GM23338 (cell line): ENCODE measurements around the gene SELENOK. TPM values are rescaled to one million over a fixed set of nuclear protein-coding genes. Genes with fewer than 3 reads are reported as not detected.

Source experiments
- ATAC-seq: fragments of 200-7000 bp; cut with Tn5 transposase; 3 replicates; pipeline ENCODE4 v1.9.1; 2020
- DNase-seq: peaks from one replicate; pipeline ENCODE4 v3.0.0-alpha.2; 2015; ENCODE audit warnings: low spot score
- H2AFZ ChIP-seq: fragments of 200-600 bp; sonication (generic); 2 replicates; pipeline ENCODE4 v1.8.0; 2016; ENCODE audit warnings: antibody characterized with exemption, mild to moderate bottlenecking, moderate library complexity
- H3F3A ChIP-seq: fragments of 200-600 bp; sonication (generic); replicated peaks from 2 replicates; pipeline ENCODE4 v1.8.0; 2017; ENCODE audit warnings: antibody characterized with exemption, mixed run types, low read depth
- H3K27ac ChIP-seq: fragments of 200-600 bp; sonication (generic); 2 replicates; pipeline ENCODE4 v1.6.1; 2016; ENCODE audit warnings: low read depth
- H3K27me3 ChIP-seq: fragments of 200-600 bp; sonication (generic); 2 replicates; pipeline ENCODE4 v1.8.0; 2016; ENCODE audit warnings: mild to moderate bottlenecking, mixed run types, moderate library complexity; ENCODE audit not compliant: insufficient read depth
- H3K36me3 ChIP-seq: fragments of 200-600 bp; sonication (generic); 2 replicates; pipeline ENCODE4 v1.8.0; 2016; ENCODE audit warnings: mild to moderate bottlenecking; ENCODE audit not compliant: insufficient read depth
- H3K4me1 ChIP-seq: fragments of 200-600 bp; sonication (generic); 2 replicates; pipeline ENCODE4 v1.8.0; 2016; ENCODE audit warnings: mild to moderate bottlenecking, moderate library complexity; ENCODE audit not compliant: insufficient read depth
- H3K4me2 ChIP-seq: fragments of 200-600 bp; sonication (generic); 2 replicates; pipeline ENCODE4 v1.7.1; 2017; ENCODE audit warnings: mixed run types
- H3K4me3 ChIP-seq: fragments of 200-600 bp; sonication (generic); 2 replicates; pipeline ENCODE4 v1.6.1; 2016; ENCODE audit warnings: mixed run types
- H3K79me2 ChIP-seq: fragments of 200-600 bp; sonication (generic); replicated peaks from 2 replicates; pipeline ENCODE4 v1.8.0; 2017; ENCODE audit warnings: mild to moderate bottlenecking; ENCODE audit not compliant: insufficient read depth
- H3K9me2 ChIP-seq: fragments of 200-600 bp; sonication (generic); 2 replicates; pipeline ENCODE4 v1.8.0; 2017; ENCODE audit not compliant: insufficient read depth
- H4K20me1 ChIP-seq: fragments of 200-600 bp; sonication (generic); replicated peaks from 2 replicates; pipeline ENCODE4 v1.8.0; 2017; ENCODE audit warnings: mild to moderate bottlenecking; ENCODE audit not compliant: insufficient read depth
- H3K27ac Mint-ChIP-seq: 2 replicates; pipeline ENCODE4 v1.8.0; 2020; ENCODE audit warnings: inconsistent platforms, mild to moderate bottlenecking, moderate library complexity, mixed read lengths
- H3K27me3 Mint-ChIP-seq: 3 replicates; pipeline ENCODE4 v1.8.0; 2022; ENCODE audit warnings: low read depth, mild to moderate bottlenecking, moderate library complexity, mixed read lengths, inconsistent platforms; ENCODE audit not compliant: insufficient read depth, poor library complexity
- H3K36me3 Mint-ChIP-seq: 3 replicates; pipeline ENCODE4 v1.8.0; 2021; ENCODE audit warnings: low read depth, mild to moderate bottlenecking, inconsistent platforms, moderate library complexity, mixed read lengths
- H3K4me1 Mint-ChIP-seq: 3 replicates; pipeline ENCODE4 v1.8.0; 2020; ENCODE audit warnings: mild to moderate bottlenecking, inconsistent platforms, mixed read lengths
- H3K4me3 Mint-ChIP-seq: 3 replicates; pipeline ENCODE4 v1.8.0; 2021; ENCODE audit warnings: moderate library complexity, mild to moderate bottlenecking, inconsistent platforms, mixed read lengths
- H3K9me3 Mint-ChIP-seq: 3 replicates; pipeline ENCODE4 v1.8.0; 2020; ENCODE audit warnings: moderate library complexity, mild to moderate bottlenecking, inconsistent platforms, mixed read lengths
- CREB1 ChIP-seq: fragments of 250-450 bp; sonication (Bioruptor Pico); IDR thresholded peaks from 2 replicates; pipeline ENCODE4 v1.5.0; 2020; ENCODE audit warnings: low read depth, mild to moderate bottlenecking, moderate library complexity
- EZH2 ChIP-seq: fragments of 200-600 bp; sonication (generic); IDR thresholded peaks from one replicate; pipeline ENCODE4 v1.8.0; 2017; ENCODE audit warnings: antibody characterized with exemption, mild to moderate bottlenecking, low read depth; ENCODE audit not compliant: unreplicated experiment
- EZH2phosphoT487 ChIP-seq: fragments of 200-600 bp; sonication (generic); IDR thresholded peaks from one replicate; pipeline ENCODE4 v1.8.1; 2018; ENCODE audit warnings: antibody characterized with exemption; ENCODE audit not compliant: unreplicated experiment
- JUNB ChIP-seq: IDR thresholded peaks from one replicate; pipeline ENCODE4 v1.6.1; 2016; ENCODE audit warnings: antibody characterized with exemption; ENCODE audit not compliant: unreplicated experiment
- NANOG ChIP-seq: IDR thresholded peaks from 2 replicates; pipeline ENCODE4 v1.6.1; 2016; ENCODE audit warnings: antibody characterized with exemption, borderline replicate concordance
- POLR2AphosphoS5 ChIP-seq: IDR thresholded peaks from 2 replicates; pipeline ENCODE4 v1.6.1; 2016; ENCODE audit warnings: antibody characterized with exemption, low read depth
- STAT1 ChIP-seq: IDR thresholded peaks from one replicate; pipeline ENCODE4 v1.6.1; 2016; ENCODE audit warnings: antibody characterized with exemption; ENCODE audit not compliant: unreplicated experiment
- ZNF114 ChIP-seq: fragments of 250-450 bp; sonication (Bioruptor Pico); IDR thresholded peaks from 2 replicates; pipeline ENCODE4 v1.5.0; 2020; ENCODE audit warnings: mild to moderate bottlenecking, moderate library complexity
- ZNF331 ChIP-seq: fragments of 250-450 bp; sonication (Bioruptor Pico); IDR thresholded peaks from 2 replicates; pipeline ENCODE4 v1.5.0; 2020; ENCODE audit warnings: low read depth, mild to moderate bottlenecking, moderate library complexity
- polyA plus RNA-seq: library from polyadenylated mRNA; unstranded; fragments of >200 nt; fragmentation: Nextera tagmentation; extraction: Ambion mirVana; gene quantifications from 2 replicates; pipeline ENCODE4 v1.2.1, GENCODE V29; 2016
- total RNA-seq: library from RNA; depleted of rRNA; stranded (reverse); fragments of >200 nt; shearing (Covaris generic); gene quantifications from 2 replicates; pipeline ENCODE4 v1.2.3, GENCODE V29; 2014
- TF ChIP-seq, protein P1 (sequence below), 2 experiments: fragments of 200-600 bp in 1 of 2; sonication (generic) in 1 of 2; conservative IDR thresholded peaks; 2 replicates each; pipeline versions ENCODE4 v1.5.1 to v1.6.1; 2016 to 2017; ENCODE audit warnings: antibody characterized with exemption in 2 of 2, low read depth in 2 of 2, mild to moderate bottlenecking in 2 of 2, moderate library complexity in 1 of 2
- TF ChIP-seq, protein P2 (sequence below): fragments of 250-450 bp; sonication (Bioruptor Pico); IDR thresholded peaks from 2 replicates; pipeline ENCODE4 v1.5.0; 2020; ENCODE audit warnings: mild to moderate bottlenecking, moderate library complexity
- TF ChIP-seq, protein P3 (sequence below): IDR thresholded peaks from one replicate; pipeline ENCODE4 v1.6.1; 2018; ENCODE audit warnings: antibody characterized with exemption; ENCODE audit not compliant: unreplicated experiment
- TF ChIP-seq, protein P4 (sequence below): IDR thresholded peaks from 2 replicates; pipeline ENCODE4 v1.6.1; 2016; ENCODE audit warnings: antibody characterized with exemption

The SELENOK gene
- total and polyA plus RNA-seq, 2 experiments from 2014 or later = 21.4 to 168 TPM

DNA sequence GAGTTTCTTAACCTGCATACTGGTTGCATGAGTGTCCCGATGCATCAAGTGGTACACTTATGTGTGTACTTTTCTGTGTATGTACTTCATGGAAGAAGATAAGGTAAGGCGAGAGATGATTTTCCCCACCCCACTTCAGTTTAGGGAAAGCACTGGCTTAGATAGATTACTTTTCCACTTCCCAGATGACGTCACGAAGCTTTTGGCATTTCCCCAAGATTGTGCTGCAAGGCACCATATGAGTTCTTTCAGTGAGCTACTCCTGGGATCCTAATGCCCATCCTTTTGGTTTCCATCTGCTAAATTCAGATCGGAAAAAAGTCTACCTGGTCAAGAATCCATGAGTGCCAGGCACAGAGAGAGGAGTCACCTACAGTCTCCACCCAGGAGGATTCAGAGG lies 40.8 kb downstream of the SELENOK start:
- no peak overlapping the region for H3K4me3 ChIP-seq
- Mint-ChIP-seq H3K4me3 (no peak overlapping the region), H3K27ac (no peak overlapping the region), H3K27me3 (peaks cover 13% of the 10 kb centered on the region), H3K4me1 (no peaks in the 10 kb centered on the region), H3K36me3 (no peaks in the 10 kb centered on the region), H3K9me3 (no peaks in the 10 kb centered on the region)
- no peaks in the 10 kb centered on the region for H3K36me3 ChIP-seq
- no peak overlapping the region for H3K27ac ChIP-seq
- no peaks in the 10 kb centered on the region; the same call in 1 of the 2 replicates for H4K20me1 ChIP-seq
- H3K27me3 ChIP-seq = peaks cover 20% of the 10 kb centered on the region
- ATAC-seq = no peak
- no peak for DNase-seq
- no peaks in the 10 kb centered on the region for H3K9me2 ChIP-seq
- H3K79me2 ChIP-seq = no peaks in the 10 kb centered on the region
- no peaks in the 10 kb centered on the region for H3F3A ChIP-seq
- H3K4me2 ChIP-seq = no peak overlapping the region
- TF ChIP-seq NANOG (no peak), EZH2 (no peak), JUNB (no peak), POLR2AphosphoS5 (no peak), ZNF331 (CRISPR knock-in tag) (no peak), ZNF114 (CRISPR knock-in tag) (no peak), CREB1 (CRISPR knock-in tag) (no peak), STAT1 (no peak), EZH2phosphoT487 (no peak)
- TF ChIP-seq, protein P1, sequence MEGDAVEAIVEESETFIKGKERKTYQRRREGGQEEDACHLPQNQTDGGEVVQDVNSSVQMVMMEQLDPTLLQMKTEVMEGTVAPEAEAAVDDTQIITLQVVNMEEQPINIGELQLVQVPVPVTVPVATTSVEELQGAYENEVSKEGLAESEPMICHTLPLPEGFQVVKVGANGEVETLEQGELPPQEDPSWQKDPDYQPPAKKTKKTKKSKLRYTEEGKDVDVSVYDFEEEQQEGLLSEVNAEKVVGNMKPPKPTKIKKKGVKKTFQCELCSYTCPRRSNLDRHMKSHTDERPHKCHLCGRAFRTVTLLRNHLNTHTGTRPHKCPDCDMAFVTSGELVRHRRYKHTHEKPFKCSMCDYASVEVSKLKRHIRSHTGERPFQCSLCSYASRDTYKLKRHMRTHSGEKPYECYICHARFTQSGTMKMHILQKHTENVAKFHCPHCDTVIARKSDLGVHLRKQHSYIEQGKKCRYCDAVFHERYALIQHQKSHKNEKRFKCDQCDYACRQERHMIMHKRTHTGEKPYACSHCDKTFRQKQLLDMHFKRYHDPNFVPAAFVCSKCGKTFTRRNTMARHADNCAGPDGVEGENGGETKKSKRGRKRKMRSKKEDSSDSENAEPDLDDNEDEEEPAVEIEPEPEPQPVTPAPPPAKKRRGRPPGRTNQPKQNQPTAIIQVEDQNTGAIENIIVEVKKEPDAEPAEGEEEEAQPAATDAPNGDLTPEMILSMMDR (conservative IDR thresholded peaks at IDR 0.05; ENCODE audit: low read depth in 2 of 2) = no peak
- TF ChIP-seq, protein P2, sequence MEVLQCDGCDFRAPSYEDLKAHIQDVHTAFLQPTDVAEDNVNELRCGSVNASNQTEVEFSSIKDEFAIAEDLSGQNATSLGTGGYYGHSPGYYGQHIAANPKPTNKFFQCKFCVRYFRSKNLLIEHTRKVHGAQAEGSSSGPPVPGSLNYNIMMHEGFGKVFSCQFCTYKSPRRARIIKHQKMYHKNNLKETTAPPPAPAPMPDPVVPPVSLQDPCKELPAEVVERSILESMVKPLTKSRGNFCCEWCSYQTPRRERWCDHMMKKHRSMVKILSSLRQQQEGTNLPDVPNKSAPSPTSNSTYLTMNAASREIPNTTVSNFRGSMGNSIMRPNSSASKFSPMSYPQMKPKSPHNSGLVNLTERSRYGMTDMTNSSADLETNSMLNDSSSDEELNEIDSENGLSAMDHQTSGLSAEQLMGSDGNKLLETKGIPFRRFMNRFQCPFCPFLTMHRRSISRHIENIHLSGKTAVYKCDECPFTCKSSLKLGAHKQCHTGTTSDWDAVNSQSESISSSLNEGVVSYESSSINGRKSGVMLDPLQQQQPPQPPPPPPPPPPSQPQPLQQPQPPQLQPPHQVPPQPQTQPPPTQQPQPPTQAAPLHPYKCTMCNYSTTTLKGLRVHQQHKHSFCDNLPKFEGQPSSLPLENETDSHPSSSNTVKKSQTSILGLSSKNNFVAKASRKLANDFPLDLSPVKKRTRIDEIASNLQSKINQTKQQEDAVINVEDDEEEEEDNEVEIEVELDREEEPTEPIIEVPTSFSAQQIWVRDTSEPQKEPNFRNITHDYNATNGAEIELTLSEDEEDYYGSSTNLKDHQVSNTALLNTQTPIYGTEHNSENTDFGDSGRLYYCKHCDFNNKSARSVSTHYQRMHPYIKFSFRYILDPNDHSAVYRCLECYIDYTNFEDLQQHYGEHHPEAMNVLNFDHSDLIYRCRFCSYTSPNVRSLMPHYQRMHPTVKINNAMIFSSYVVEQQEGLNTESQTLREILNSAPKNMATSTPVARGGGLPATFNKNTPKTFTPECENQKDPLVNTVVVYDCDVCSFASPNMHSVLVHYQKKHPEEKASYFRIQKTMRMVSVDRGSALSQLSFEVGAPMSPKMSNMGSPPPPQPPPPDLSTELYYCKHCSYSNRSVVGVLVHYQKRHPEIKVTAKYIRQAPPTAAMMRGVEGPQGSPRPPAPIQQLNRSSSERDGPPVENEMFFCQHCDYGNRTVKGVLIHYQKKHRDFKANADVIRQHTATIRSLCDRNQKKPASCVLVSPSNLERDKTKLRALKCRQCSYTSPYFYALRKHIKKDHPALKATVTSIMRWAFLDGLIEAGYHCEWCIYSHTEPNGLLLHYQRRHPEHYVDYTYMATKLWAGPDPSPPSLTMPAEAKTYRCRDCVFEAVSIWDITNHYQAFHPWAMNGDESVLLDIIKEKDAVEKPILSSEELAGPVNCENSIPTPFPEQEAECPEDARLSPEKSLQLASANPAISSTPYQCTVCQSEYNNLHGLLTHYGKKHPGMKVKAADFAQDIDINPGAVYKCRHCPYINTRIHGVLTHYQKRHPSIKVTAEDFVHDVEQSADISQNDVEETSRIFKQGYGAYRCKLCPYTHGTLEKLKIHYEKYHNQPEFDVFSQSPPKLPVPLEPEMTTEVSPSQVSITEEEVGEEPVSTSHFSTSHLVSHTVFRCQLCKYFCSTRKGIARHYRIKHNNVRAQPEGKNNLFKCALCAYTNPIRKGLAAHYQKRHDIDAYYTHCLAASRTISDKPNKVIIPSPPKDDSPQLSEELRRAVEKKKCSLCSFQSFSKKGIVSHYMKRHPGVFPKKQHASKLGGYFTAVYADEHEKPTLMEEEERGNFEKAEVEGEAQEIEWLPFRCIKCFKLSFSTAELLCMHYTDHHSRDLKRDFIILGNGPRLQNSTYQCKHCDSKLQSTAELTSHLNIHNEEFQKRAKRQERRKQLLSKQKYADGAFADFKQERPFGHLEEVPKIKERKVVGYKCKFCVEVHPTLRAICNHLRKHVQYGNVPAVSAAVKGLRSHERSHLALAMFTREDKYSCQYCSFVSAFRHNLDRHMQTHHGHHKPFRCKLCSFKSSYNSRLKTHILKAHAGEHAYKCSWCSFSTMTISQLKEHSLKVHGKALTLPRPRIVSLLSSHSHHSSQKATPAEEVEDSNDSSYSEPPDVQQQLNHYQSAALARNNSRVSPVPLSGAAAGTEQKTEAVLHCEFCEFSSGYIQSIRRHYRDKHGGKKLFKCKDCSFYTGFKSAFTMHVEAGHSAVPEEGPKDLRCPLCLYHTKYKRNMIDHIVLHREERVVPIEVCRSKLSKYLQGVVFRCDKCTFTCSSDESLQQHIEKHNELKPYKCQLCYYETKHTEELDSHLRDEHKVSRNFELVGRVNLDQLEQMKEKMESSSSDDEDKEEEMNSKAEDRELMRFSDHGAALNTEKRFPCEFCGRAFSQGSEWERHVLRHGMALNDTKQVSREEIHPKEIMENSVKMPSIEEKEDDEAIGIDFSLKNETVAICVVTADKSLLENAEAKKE (CRISPR knock-in tag) = no peak
- TF ChIP-seq, protein P3, sequence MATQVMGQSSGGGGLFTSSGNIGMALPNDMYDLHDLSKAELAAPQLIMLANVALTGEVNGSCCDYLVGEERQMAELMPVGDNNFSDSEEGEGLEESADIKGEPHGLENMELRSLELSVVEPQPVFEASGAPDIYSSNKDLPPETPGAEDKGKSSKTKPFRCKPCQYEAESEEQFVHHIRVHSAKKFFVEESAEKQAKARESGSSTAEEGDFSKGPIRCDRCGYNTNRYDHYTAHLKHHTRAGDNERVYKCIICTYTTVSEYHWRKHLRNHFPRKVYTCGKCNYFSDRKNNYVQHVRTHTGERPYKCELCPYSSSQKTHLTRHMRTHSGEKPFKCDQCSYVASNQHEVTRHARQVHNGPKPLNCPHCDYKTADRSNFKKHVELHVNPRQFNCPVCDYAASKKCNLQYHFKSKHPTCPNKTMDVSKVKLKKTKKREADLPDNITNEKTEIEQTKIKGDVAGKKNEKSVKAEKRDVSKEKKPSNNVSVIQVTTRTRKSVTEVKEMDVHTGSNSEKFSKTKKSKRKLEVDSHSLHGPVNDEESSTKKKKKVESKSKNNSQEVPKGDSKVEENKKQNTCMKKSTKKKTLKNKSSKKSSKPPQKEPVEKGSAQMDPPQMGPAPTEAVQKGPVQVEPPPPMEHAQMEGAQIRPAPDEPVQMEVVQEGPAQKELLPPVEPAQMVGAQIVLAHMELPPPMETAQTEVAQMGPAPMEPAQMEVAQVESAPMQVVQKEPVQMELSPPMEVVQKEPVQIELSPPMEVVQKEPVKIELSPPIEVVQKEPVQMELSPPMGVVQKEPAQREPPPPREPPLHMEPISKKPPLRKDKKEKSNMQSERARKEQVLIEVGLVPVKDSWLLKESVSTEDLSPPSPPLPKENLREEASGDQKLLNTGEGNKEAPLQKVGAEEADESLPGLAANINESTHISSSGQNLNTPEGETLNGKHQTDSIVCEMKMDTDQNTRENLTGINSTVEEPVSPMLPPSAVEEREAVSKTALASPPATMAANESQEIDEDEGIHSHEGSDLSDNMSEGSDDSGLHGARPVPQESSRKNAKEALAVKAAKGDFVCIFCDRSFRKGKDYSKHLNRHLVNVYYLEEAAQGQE = no peak
- TF ChIP-seq, protein P4, sequence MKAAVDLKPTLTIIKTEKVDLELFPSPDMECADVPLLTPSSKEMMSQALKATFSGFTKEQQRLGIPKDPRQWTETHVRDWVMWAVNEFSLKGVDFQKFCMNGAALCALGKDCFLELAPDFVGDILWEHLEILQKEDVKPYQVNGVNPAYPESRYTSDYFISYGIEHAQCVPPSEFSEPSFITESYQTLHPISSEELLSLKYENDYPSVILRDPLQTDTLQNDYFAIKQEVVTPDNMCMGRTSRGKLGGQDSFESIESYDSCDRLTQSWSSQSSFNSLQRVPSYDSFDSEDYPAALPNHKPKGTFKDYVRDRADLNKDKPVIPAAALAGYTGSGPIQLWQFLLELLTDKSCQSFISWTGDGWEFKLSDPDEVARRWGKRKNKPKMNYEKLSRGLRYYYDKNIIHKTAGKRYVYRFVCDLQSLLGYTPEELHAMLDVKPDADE = no peak
- no peaks in the 10 kb centered on the region for H3K4me1 ChIP-seq
- H2AFZ ChIP-seq = no peak overlapping the region
